Activated T-helper 1 cell treated with anti-CD3 and anti-CD28 coated beads, Interleukin-12 subunit alpha, Interleukin-12 subunit beta, Interleukin-2, Interleukin-4 antibody, amounts not matched to agents 30 ng/mL and 10 ng/mL and 1 ng/mL, durations not matched to agents 14 hours and 24 hours and 36 hours (primary cell): ENCODE data around the gene GLRX3. TPM values are rescaled to one million over a fixed set of nuclear protein-coding genes. Genes with fewer than 3 reads are reported as not detected.
"Not testable (repeated sequence)": the region's sequence is repeated elsewhere in the genome, so short reads cannot be mapped to it uniquely, and the experiment has no call there.

ENCODE experiments used
- DNase-seq: peaks from one replicate; pipeline ENCODE4 v3.0.0; 2021; ENCODE audit warnings: low spot score
- H3K27ac Mint-ChIP-seq: one replicate; pipeline ENCODE4 v1.8.0; 2021; ENCODE audit warnings: mild to moderate bottlenecking, mixed read lengths
- H3K27me3 Mint-ChIP-seq: one replicate; pipeline ENCODE4 v1.8.0; 2022; ENCODE audit warnings: mild to moderate bottlenecking, moderate library complexity, mixed read lengths; ENCODE audit not compliant: insufficient read depth
- H3K36me3 Mint-ChIP-seq: one replicate; pipeline ENCODE4 v1.8.0; 2021; ENCODE audit warnings: low read depth, mixed read lengths
- H3K4me1 Mint-ChIP-seq: one replicate; pipeline ENCODE4 v1.8.0; 2021; ENCODE audit warnings: low read depth, mixed read lengths
- H3K4me3 Mint-ChIP-seq: one replicate; pipeline ENCODE4 v1.8.0; 2021; ENCODE audit warnings: mild to moderate bottlenecking, moderate library complexity, mixed read lengths
- H3K9me3 Mint-ChIP-seq: one replicate; pipeline ENCODE4 v1.8.0; 2021; ENCODE audit warnings: mixed read lengths
- intact Hi-C: fragments of 100-400 bp; cut with micrococcal nuclease; formaldehyde crosslinking; loops from one replicate; pipeline ENCODE4 v1.15.1; 2024
- total RNA-seq: library from RNA; stranded (reverse); gene quantifications from 2 replicates; pipeline ENCODE4 v1.2.3, GENCODE V29; 2022

The GLRX3 gene
- 119 and 129 TPM in 2 replicates for total RNA-seq

GRCh38 chr10:130136226-130137089 lies at the start of gene GLRX3:
Gene GLRX3, plus strand, starts transcription at chr10:130136391. Its CDS starts 30 bp downstream, at chr10:130136421.
- Mint-ChIP-seq H3K4me1 (peaks cover 53% of the 10 kb centered on the region), H3K27ac (peak within 1 kb of the TSS; percentile 84)

GRCh38 chr10:130090565-130090964 lies 45.6 kb upstream of the GLRX3 start:
- intact Hi-C loops, H3K27ac Mint-ChIP-seq, H3K27me3 Mint-ChIP-seq, H3K4me3 Mint-ChIP-seq, H3K4me1 Mint-ChIP-seq, DNase-seq: not testable (repeated sequence)
- peaks cover 10% of the 10 kb centered on the region for H3K36me3 Mint-ChIP-seq
- H3K9me3 Mint-ChIP-seq, result peaks cover 18% of the 10 kb centered on the region

More at GRCh38 chr10:130136226-130137089, at the start of gene GLRX3:
- intact Hi-C loops, result loop anchor here (1.0 to 2.0 kb wide), 5 partner anchors 9 to 54 kb away; no protein-coding TSS in a partner anchor
- H3K4me3 Mint-ChIP-seq, result peak within 1 kb of the TSS; percentile 90
- peaks cover 11% of the 10 kb centered on the region for H3K36me3 Mint-ChIP-seq
- DNase-seq, result peak; percentile 85
- peaks cover 13% of the 10 kb centered on the region for H3K27me3 Mint-ChIP-seq
- no peaks in the 10 kb centered on the region for H3K9me3 Mint-ChIP-seq

- no peak for DNase-seq
- Mint-ChIP-seq H3K9me3 (peaks cover 3% of the 10 kb centered on the region), H3K27ac (no peak overlapping the region), H3K36me3 (peaks cover 5% of the 10 kb centered on the region), H3K4me1 (no peaks in the 10 kb centered on the region), H3K27me3 (no peaks in the 10 kb centered on the region), H3K4me3 (no peak overlapping the region)
- intact Hi-C loops, result no loop called here
Measured at GRCh38 chr10:130099344-130099743, 36.8 kb upstream of the GLRX3 start.

GRCh38 chr10:130105724-130106123 lies 30.5 kb upstream of the GLRX3 start:
- Mint-ChIP-seq H3K9me3 (no peaks in the 10 kb centered on the region), H3K4me1 (peaks cover 43% of the 10 kb centered on the region), H3K4me3 (no peak overlapping the region), H3K27me3 (no peaks in the 10 kb centered on the region), H3K27ac (no peak overlapping the region), H3K36me3 (peaks cover 7% of the 10 kb centered on the region)
- intact Hi-C loops, result no loop called here
- DNase-seq, result no peak

GRCh38 chr10:130108146-130108545 lies 28.0 kb upstream of the GLRX3 start:
- Mint-ChIP-seq H3K36me3 (peaks cover 11% of the 10 kb centered on the region), H3K4me3 (peak overlapping the region; percentile 67), H3K4me1 (peaks cover 58% of the 10 kb centered on the region), H3K27ac (peak overlapping the region; percentile 85)
- H3K27me3 Mint-ChIP-seq, intact Hi-C loops, H3K9me3 Mint-ChIP-seq, DNase-seq: not testable (repeated sequence)

GRCh38 chr10:130108934-130109604 lies 27.1 kb upstream of the GLRX3 start:
- Mint-ChIP-seq H3K9me3 (peaks cover 7% of the 10 kb centered on the region), H3K27me3 (no peaks in the 10 kb centered on the region), H3K36me3 (peaks cover 11% of the 10 kb centered on the region), H3K4me3 (peak overlapping the region; percentile 95), H3K4me1 (peaks cover 60% of the 10 kb centered on the region), H3K27ac (peak overlapping the region; percentile 89)
- intact Hi-C loops, result no loop called here
- no peak for DNase-seq

- Mint-ChIP-seq H3K27me3 (no peaks in the 10 kb centered on the region), H3K4me1 (peaks cover 60% of the 10 kb centered on the region), H3K4me3 (peak overlapping the region; percentile 95), H3K9me3 (peaks cover 7% of the 10 kb centered on the region), H3K36me3 (peaks cover 11% of the 10 kb centered on the region), H3K27ac (peak overlapping the region; percentile 99)
- intact Hi-C loops, result loop anchor here (1.0 to 10.0 kb wide), 3 partner anchors 61 to 643 kb away; partner anchors contain the start of gene MGMT
- DNase-seq, result peak; percentile 67
Measured at GRCh38 chr10:130109796-130110245, 26.4 kb upstream of the GLRX3 start.

- peaks cover 11% of the 10 kb centered on the region for H3K36me3 Mint-ChIP-seq
- peak within 1 kb of the TSS; percentile 99 for H3K27ac Mint-ChIP-seq
- peak; percentile 98 for DNase-seq
- intact Hi-C loops, result loop anchor here (1.0 to 10.0 kb wide), 5 partner anchors 17 to 643 kb away; partner anchors contain the start of genes GLRX3 and MGMT
- H3K27me3 Mint-ChIP-seq, result no peaks in the 10 kb centered on the region
- peaks cover 7% of the 10 kb centered on the region for H3K9me3 Mint-ChIP-seq
- H3K4me1 Mint-ChIP-seq, result peaks cover 60% of the 10 kb centered on the region
- peak within 1 kb of the TSS; percentile 95 for H3K4me3 Mint-ChIP-seq
Measured at GRCh38 chr10:130110246-130111112, 25.7 kb upstream of the GLRX3 start, which contains the start of gene C10orf143. Gene C10orf143, minus strand, starts transcription at chr10:130110830. Its CDS starts 58 bp downstream, at chr10:130110772.

GRCh38 chr10:130111113-130111851 lies 24.9 kb upstream of the GLRX3 start:
- intact Hi-C loops, result loop anchor here (1.0 to 10.0 kb wide), 4 partner anchors 16 to 194 kb away; partner anchors contain the start of gene GLRX3
- Mint-ChIP-seq H3K36me3 (peaks cover 11% of the 10 kb centered on the region), H3K9me3 (peaks cover 7% of the 10 kb centered on the region), H3K27me3 (no peaks in the 10 kb centered on the region), H3K27ac (peak overlapping the region; percentile 99), H3K4me3 (peak overlapping the region; percentile 95), H3K4me1 (peaks cover 57% of the 10 kb centered on the region)
- DNase-seq, result peak; percentile 93

- peaks cover 51% of the 10 kb centered on the region for H3K4me1 Mint-ChIP-seq
- intact Hi-C loops, result loop anchor here (1.0 to 10.0 kb wide), 4 partner anchors 15 to 193 kb away; partner anchors contain the start of gene GLRX3
- H3K9me3 Mint-ChIP-seq, result peaks cover 7% of the 10 kb centered on the region
- H3K27me3 Mint-ChIP-seq, result no peaks in the 10 kb centered on the region
- peaks cover 11% of the 10 kb centered on the region for H3K36me3 Mint-ChIP-seq
- DNase-seq, result no peak
- H3K27ac Mint-ChIP-seq, result peak overlapping the region; percentile 99
- peak overlapping the region; percentile 95 for H3K4me3 Mint-ChIP-seq
Measured at GRCh38 chr10:130111852-130112180, 24.4 kb upstream of the GLRX3 start.

GRCh38 chr10:130112821-130113220 lies 23.4 kb upstream of the GLRX3 start:
- Mint-ChIP-seq H3K9me3 (peaks cover 7% of the 10 kb centered on the region), H3K4me3 (peak overlapping the region; percentile 95), H3K4me1 (peaks cover 41% of the 10 kb centered on the region), H3K27ac (no peak overlapping the region), H3K27me3 (no peaks in the 10 kb centered on the region), H3K36me3 (peaks cover 8% of the 10 kb centered on the region)
- no peak for DNase-seq
- intact Hi-C loops, result loop anchor here (10.0 kb wide), 1 partner anchor 192 kb away; no protein-coding TSS in a partner anchor
